ENCODE measurements around the gene PTPRN2.

PTPRN2 gene

DNA sequence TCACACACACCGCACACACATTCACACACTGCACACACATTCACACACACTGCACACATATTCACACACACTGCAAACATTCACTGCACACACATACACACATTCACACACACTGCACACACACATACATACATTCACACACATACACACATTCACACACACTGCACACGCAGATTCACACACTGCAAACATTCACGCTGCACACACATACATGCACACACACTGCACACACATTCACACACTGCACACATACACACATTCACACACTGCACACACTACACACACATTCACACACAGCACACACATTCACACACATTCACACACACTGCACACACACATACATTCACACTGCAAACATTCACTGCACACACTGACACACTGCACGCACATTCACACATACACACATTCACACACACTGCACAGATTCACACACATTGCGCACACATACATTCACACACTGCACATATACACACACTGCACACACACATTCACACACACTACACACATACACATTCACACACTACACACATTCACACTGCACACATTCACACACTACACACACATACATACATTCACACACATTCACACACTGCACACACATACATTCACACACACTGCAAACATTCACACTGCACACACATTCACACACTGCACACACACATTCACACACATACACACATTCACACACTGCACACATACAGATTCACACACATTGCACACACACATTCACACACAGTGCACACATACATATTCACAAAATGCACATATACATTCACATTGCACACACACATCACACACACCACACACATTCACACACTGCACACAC, 325.1 kb downstream of the PTPRN2 start:
- DNase-seq (ENCODE audit: low spot score), result no peak
- TF ChIP-seq, protein P1, sequence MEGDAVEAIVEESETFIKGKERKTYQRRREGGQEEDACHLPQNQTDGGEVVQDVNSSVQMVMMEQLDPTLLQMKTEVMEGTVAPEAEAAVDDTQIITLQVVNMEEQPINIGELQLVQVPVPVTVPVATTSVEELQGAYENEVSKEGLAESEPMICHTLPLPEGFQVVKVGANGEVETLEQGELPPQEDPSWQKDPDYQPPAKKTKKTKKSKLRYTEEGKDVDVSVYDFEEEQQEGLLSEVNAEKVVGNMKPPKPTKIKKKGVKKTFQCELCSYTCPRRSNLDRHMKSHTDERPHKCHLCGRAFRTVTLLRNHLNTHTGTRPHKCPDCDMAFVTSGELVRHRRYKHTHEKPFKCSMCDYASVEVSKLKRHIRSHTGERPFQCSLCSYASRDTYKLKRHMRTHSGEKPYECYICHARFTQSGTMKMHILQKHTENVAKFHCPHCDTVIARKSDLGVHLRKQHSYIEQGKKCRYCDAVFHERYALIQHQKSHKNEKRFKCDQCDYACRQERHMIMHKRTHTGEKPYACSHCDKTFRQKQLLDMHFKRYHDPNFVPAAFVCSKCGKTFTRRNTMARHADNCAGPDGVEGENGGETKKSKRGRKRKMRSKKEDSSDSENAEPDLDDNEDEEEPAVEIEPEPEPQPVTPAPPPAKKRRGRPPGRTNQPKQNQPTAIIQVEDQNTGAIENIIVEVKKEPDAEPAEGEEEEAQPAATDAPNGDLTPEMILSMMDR (IDR thresholded peaks at IDR 0.05; ENCODE audit: extremely low read depth, insufficient read depth, missing control alignments), result no peak
- in situ Hi-C loops (cut with MboI; ENCODE audit: low pct_unique_long_range_greater_than_20kb, low sequenced_read_pairs, unreplicated experiment), result no loop called here

DNA sequence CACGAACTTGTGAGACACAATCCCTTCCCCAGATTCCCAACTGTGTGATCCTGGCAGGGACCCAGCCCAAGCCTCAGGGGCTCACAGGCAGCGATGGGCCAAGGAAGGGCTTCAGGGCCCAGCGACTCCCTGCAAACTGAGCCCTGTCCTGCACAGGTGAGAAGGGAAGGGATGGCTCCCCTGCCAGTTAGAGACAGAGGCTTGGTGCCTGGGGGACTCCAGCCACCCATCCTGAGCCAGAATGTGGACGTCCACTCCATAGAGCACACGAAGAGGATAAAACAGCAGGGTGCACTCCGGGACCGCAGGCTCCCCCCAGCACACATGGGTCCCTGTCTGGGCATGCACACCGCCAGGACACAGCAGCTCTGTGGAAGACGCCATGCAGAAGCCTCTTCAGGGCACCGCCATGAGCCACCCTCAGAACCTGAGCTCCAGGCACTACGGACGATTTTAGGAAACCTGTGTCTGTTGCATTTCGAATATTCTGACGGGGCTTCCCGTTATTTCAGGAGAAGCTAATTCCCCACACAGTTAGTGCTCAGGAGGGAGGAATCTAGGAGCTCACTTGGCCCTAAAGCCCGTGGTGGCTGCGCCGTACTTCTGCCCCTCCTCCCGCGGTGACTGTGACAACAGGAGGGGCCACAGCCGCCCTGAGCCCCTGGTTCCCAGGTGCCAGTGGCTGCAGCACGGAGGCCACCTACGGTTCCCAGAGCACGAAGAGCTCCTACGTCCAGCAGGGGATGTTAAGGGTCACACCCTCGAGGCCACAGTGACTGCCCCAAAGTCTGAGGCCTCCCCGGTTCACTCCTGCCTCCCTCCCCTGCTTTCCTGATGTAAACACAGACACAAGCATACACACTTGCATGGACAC, 326.0 kb downstream of the PTPRN2 start:
- no peak for DNase-seq (ENCODE audit: low spot score)
- TF ChIP-seq, protein P1 (IDR thresholded peaks at IDR 0.05; ENCODE audit: extremely low read depth, insufficient read depth, missing control alignments), result no peak
- in situ Hi-C loops (cut with MboI; ENCODE audit: low pct_unique_long_range_greater_than_20kb, low sequenced_read_pairs, unreplicated experiment), result no loop called here

DNA sequence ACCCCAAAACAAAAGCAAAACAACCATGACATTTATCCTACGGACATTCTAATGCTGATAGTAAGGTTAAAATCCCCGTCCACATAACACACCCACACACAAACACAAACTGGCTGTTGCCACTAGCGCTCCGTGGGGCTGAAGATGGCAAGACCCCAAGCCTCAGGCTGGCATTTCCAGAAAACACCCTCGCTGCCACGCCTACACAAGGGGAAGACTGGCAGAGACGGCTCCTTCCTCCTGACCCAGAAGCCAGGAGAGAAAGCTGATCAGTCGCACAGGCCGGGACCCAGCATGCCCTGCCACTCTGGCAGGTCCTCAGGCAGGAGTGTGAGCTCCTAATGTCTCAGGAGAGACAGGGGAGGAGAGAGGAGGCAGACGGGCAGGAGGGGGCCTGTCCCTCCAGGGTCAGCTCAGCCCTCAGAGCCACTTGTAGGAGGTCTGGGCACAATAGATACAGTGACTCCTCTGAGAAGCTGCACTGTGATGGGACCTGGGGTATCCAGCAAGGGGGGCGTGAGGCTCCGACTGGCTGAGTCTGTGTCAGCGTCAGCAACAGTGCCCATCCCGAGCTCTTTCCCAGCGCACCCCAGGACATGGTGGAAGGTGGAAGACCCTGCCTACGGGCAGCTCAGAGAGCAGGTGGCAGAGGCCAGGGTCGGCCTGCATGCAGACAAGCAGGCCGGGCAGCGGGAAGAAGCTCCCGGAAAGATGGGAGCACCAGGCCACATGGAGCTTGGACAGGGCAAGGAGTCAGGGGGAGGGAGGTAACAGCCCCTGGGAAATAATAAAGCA, 326.9 kb downstream of the PTPRN2 start:
- no peak for DNase-seq (ENCODE audit: low spot score)
- TF ChIP-seq, protein P1 (IDR thresholded peaks at IDR 0.05; ENCODE audit: extremely low read depth, insufficient read depth, missing control alignments), result no peak
- in situ Hi-C loops (cut with MboI; ENCODE audit: low pct_unique_long_range_greater_than_20kb, low sequenced_read_pairs, unreplicated experiment), result no loop called here

DNA sequence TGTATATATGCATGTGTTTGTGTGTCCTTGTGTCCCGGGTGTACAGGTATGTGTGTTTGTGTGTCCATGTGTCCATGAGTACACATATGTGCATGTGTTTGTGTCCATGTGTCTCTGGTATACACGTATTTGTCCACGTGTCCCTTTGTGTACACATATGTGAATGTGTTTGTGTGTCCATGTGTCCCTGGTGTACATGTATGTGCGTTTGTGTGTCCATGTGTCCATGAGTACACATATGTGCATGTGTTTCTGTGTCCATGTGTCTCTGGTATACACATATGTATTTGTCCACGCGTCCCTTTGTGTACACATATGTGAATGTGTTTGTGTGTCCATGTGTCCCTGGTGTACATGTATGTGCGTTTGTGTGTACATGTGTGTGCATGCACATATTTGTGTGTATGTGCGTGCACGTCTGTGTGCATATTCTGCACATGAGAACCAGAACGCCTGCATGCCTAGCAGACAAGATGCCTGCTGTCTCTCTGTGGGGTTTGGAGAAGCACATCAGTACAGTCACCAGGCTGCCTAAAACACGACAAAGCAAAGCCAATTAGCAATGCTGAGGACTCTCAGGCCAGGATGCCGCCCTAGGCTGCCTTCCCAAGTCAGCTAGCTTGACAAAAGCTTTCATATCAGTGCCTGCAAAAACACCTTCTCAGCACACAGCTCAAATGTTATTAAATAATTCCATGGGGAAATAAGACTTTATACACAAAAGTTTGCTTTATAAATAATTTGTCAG, 327.8 kb downstream of the PTPRN2 start:
- in situ Hi-C loops (cut with MboI; ENCODE audit: low pct_unique_long_range_greater_than_20kb, low sequenced_read_pairs, unreplicated experiment), result no loop called here

DNA sequence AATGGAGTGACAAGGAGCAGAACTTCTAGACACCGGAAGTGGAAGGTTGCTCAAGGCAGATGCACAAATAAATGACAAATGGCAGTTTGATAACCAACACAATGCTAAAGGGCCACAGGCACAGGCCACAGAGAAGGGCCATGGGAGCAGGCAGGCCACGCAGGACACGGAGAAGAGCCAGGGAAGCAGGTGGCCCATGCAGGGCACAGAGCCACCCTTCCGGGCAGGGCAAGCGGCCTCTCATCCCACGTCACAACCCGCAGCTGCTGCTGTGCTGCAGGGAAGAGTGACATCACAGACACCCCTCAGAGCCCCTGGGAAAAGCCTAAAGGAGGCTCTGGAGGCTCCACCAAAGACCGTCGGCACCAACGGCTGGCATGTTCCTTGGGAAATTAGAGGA, 328.5 kb downstream of the PTPRN2 start:
- in situ Hi-C loops (cut with MboI; ENCODE audit: low pct_unique_long_range_greater_than_20kb, low sequenced_read_pairs, unreplicated experiment), result no loop called here
- no peak for DNase-seq (ENCODE audit: low spot score)
- TF ChIP-seq, protein P1 (IDR thresholded peaks at IDR 0.05; ENCODE audit: extremely low read depth, insufficient read depth, missing control alignments), result no peak

More for the DNA sequence above, 327.8 kb downstream of the PTPRN2 start:
- DNase-seq (ENCODE audit: low spot score), result no peak
- TF ChIP-seq, protein P1 (IDR thresholded peaks at IDR 0.05; ENCODE audit: extremely low read depth, insufficient read depth, missing control alignments), result no peak
